Smooth muscle cell (in vitro differentiated cells): ENCODE results near the gene SLC12A7. TPM values are rescaled to one million over a fixed set of nuclear protein-coding genes. Genes with fewer than 3 reads are reported as not detected.
"Not testable (repeated sequence)": the region's sequence is repeated elsewhere in the genome, so short reads cannot be mapped to it uniquely, and the experiment has no call there.

Experiments used
- DNase-seq: peaks from one replicate; lab custom pipeline; 2025; ENCODE audit not compliant: unreplicated experiment; lab: John Stamatoyannopoulos, UW
- H2AFZ ChIP-seq: fragments of 200-600 bp; sonication (generic); 2 replicates; pipeline ENCODE4 v1.6.0; 2016; ENCODE audit warnings: antibody characterized with exemption, low read depth, mild to moderate bottlenecking
- H3F3A ChIP-seq: fragments of 200-600 bp; sonication (generic); 2 replicates; pipeline ENCODE4 v1.6.0; 2017; ENCODE audit warnings: antibody characterized with exemption, low read depth
- H3K27ac ChIP-seq: fragments of 200-600 bp; sonication (generic); 2 replicates; pipeline ENCODE4 v1.5.1; 2016; ENCODE audit warnings: low read depth, mild to moderate bottlenecking
- H3K27me3 ChIP-seq: fragments of 200-600 bp; sonication (generic); 2 replicates; pipeline ENCODE4 v1.6.1; 2016; ENCODE audit warnings: low read depth, mild to moderate bottlenecking
- H3K36me3 ChIP-seq: fragments of 200-600 bp; sonication (generic); 2 replicates; pipeline ENCODE4 v1.5.1; 2016; ENCODE audit warnings: low read depth
- H3K4me1 ChIP-seq: fragments of 200-600 bp; sonication (generic); 2 replicates; pipeline ENCODE4 v1.5.1; 2016; ENCODE audit warnings: low read depth
- H3K4me2 ChIP-seq: fragments of 200-600 bp; sonication (generic); 2 replicates; pipeline ENCODE4 v1.6.0; 2016; ENCODE audit warnings: mild to moderate bottlenecking
- H3K4me3 ChIP-seq: fragments of 200-600 bp; sonication (generic); 2 replicates; pipeline ENCODE4 v1.5.1; 2016; ENCODE audit warnings: mild to moderate bottlenecking
- H3K79me2 ChIP-seq: fragments of 200-600 bp; sonication (generic); 2 replicates; pipeline ENCODE4 v1.6.0; 2016; ENCODE audit warnings: low read depth, mild to moderate bottlenecking
- H3K9ac ChIP-seq: fragments of 200-600 bp; sonication (generic); 2 replicates; pipeline ENCODE4 v1.6.0; 2016; ENCODE audit warnings: low read depth
- H3K9me3 ChIP-seq: fragments of 200-600 bp; sonication (generic); replicated peaks from 2 replicates; pipeline ENCODE4 v1.5.1; 2016; ENCODE audit warnings: low read depth
- H4K20me1 ChIP-seq: fragments of 200-600 bp; sonication (generic); 2 replicates; pipeline ENCODE4 v1.6.0; 2016; ENCODE audit warnings: low read depth
- CTCF ChIP-seq: fragments of 200-600 bp; sonication (generic); IDR thresholded peaks from 2 replicates; pipeline ENCODE4 v1.5.1; 2017; ENCODE audit warnings: borderline replicate concordance, mild to moderate bottlenecking, antibody characterized with exemption; ENCODE audit not compliant: insufficient read depth, poor library complexity, severe bottlenecking
- WGBS: methylation state at CpG from one replicate; pipeline ENCODE4 v1.1.7; 2016; ENCODE audit warnings: low lambda C conversion rate; 5-methylcytosine and 5-hydroxymethylcytosine counted together
- polyA plus RNA-seq: library from polyadenylated mRNA; unstranded; fragments of >200 nt; fragmentation: Nextera tagmentation; extraction: Ambion mirVana; gene quantifications from 2 replicates; pipeline ENCODE4 v1.2.1, GENCODE V29; 2016
- total RNA-seq: library from RNA; depleted of rRNA; stranded (reverse); fragments of >200 nt; gene quantifications from 2 replicates; pipeline ENCODE4 v1.2.3, GENCODE V29; 2014

SLC12A7 gene
- total and polyA plus RNA-seq, 2 experiments from 2014 or later, result 6.1 to 15.2 TPM

DNA sequence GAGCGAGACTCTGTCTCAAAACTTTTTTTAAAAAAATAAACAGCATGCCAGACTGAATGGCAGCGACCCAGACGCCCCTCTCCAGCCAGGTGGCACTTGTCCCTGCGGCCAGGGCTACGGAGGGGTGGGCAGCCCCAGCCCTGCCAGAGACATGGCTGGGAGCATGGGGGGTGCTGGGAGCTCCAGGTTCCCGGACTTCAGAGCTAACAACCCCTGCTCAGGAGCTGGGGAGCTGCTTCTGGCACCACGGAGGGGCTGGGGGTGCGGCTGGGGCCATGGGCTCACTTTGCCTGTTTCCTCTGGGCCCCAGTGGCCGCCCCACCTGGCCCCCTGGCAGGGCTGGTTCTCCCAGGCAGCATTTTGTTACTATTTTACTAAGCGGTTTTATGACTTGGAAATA, 49.9 kb downstream of the SLC12A7 start:
- H3K9me3 ChIP-seq, result no peaks in the 10 kb centered on the region
- H3K79me2 ChIP-seq, result no peaks in the 10 kb centered on the region
- H3K4me1 ChIP-seq, result no peaks in the 10 kb centered on the region
- no peak overlapping the region for H3K4me3 ChIP-seq
- no peaks in the 10 kb centered on the region for H3F3A ChIP-seq
- DNase-seq, result no peak
- H4K20me1 ChIP-seq, result no peaks in the 10 kb centered on the region
- no peak for TF ChIP-seq CTCF
- no peak overlapping the region for H3K9ac ChIP-seq
- no peak overlapping the region for H3K4me2 ChIP-seq
- 95% methylated on average over 9 of the region's 10 CpGs for WGBS
- H3K27me3 ChIP-seq, result no peaks in the 10 kb centered on the region
- no peak overlapping the region for H2AFZ ChIP-seq
- H3K27ac ChIP-seq, result no peak overlapping the region
- no peaks in the 10 kb centered on the region for H3K36me3 ChIP-seq

DNA sequence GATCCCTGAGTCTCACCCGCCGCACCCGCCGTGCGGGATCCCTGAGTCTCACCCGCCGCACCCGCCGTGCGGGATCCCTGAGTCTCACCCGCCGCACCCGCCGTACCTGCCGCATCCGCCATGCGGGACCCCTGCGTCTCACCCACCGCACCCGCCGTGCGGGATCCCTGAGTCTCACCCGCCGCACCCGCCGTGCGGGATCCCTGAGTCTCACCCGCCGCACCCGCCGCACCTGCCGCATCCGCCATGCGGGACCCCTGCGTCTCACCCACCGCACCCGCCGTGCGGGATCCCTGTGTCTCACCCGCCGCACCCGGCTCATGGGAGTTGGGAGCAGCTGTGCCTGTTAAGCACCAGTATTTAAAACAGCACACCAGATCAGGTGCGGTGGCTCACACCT, 50.6 kb downstream of the SLC12A7 start:
- H3K9me3 ChIP-seq, H3K4me1 ChIP-seq, H3K27ac ChIP-seq, H3F3A ChIP-seq, H4K20me1 ChIP-seq, H3K27me3 ChIP-seq, H3K79me2 ChIP-seq, DNase-seq, H3K9ac ChIP-seq, H3K4me2 ChIP-seq, H2AFZ ChIP-seq, H3K36me3 ChIP-seq, H3K4me3 ChIP-seq: not testable (repeated sequence)
- WGBS, result 93% methylated on average over 23 of the region's 43 CpGs

GRCh38 chr5:1060535-1060981, 51.3 kb downstream of the SLC12A7 start:
- TF ChIP-seq CTCF, result no peak
- no peak overlapping the region for H3K4me3 ChIP-seq
- no peaks in the 10 kb centered on the region for H4K20me1 ChIP-seq
- no peak overlapping the region for H3K4me2 ChIP-seq
- H3K36me3 ChIP-seq, result no peaks in the 10 kb centered on the region
- WGBS, result 92% methylated on average over 18 of the region's 24 CpGs
- H3F3A ChIP-seq, result no peaks in the 10 kb centered on the region
- no peak for DNase-seq
- H3K9ac ChIP-seq, result no peak overlapping the region
- no peaks in the 10 kb centered on the region for H3K9me3 ChIP-seq
- H3K79me2 ChIP-seq, result no peaks in the 10 kb centered on the region
- no peak overlapping the region for H3K27ac ChIP-seq
- H2AFZ ChIP-seq, result no peak overlapping the region
- no peaks in the 10 kb centered on the region for H3K4me1 ChIP-seq
- no peaks in the 10 kb centered on the region for H3K27me3 ChIP-seq

DNA sequence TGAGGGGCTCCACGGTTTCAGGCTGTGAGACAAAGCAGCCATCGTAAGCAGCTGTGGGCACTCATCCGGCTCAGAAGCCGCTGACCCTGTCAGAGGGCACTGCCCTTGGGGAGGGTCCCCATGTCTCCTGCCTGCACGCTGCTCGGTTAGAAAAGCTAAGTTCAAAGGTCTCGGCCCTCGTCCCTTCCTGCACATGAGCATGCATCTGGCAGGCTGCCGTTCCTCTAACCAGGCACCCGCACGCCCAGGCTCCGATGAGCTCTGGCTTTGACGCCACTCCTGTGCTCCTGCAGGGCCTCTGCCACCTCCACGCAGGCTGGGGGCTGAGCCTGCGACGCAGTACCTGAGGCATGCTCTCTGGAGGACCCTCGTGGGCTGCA, 52.0 kb downstream of the SLC12A7 start:
- H3K36me3 ChIP-seq, result no peaks in the 10 kb centered on the region
- no peaks in the 10 kb centered on the region for H3K79me2 ChIP-seq
- H3K27me3 ChIP-seq, result no peaks in the 10 kb centered on the region
- DNase-seq, result no peak
- no peak overlapping the region for H2AFZ ChIP-seq
- no peak overlapping the region for H3K4me2 ChIP-seq
- no peak for TF ChIP-seq CTCF
- H4K20me1 ChIP-seq, result no peaks in the 10 kb centered on the region
- no peak overlapping the region for H3K4me3 ChIP-seq
- H3K4me1 ChIP-seq, result no peaks in the 10 kb centered on the region
- H3K9me3 ChIP-seq, result no peaks in the 10 kb centered on the region
- H3K27ac ChIP-seq, result no peak overlapping the region
- H3K9ac ChIP-seq, result no peak overlapping the region
- no peaks in the 10 kb centered on the region for H3F3A ChIP-seq
- 98% methylated on average over 15 of the region's 17 CpGs for WGBS
